MCF 10A (cell line): ENCODE results near the gene IL17RA. TPM values are rescaled to one million over a fixed set of nuclear protein-coding genes. Genes with fewer than 3 reads are reported as not detected.

Source experiments
- BruUV-seq: library from RNA; stranded (reverse); fragments of 400-500 nt; replicated peaks from 2 replicates; lab custom pipeline; 2021; lab: Mats Ljungman, UMichigan
- CTCF ChIA-PET: fragments of 300-600 bp; sonication (Branson Sonifier 250); formaldehyde crosslinking; extraction: SDS; loops from one replicate; lab custom pipeline; 2021; ENCODE audit warnings: antibody characterized with exemption, inconsistent platforms; lab: Yijun Ruan, JAX
- POLR2A ChIA-PET: fragments of 300-600, 350-650 bp; sonication (Branson Sonifier 250); formaldehyde crosslinking; extraction: SDS; loops from one replicate; lab custom pipeline; 2020; ENCODE audit warnings: antibody characterized with exemption, inconsistent platforms; lab: Yijun Ruan, JAX
- DNase-seq: peaks from one replicate; pipeline ENCODE4 v3.0.0-alpha.2; 2018; ENCODE audit not compliant: unreplicated experiment
- H3K27ac Mint-ChIP-seq: one replicate; pipeline ENCODE4 v1.8.0; 2022; ENCODE audit warnings: mild to moderate bottlenecking, low read depth, mixed read lengths; ENCODE audit not compliant: unreplicated experiment
- H3K27me3 Mint-ChIP-seq: one replicate; pipeline ENCODE4 v1.8.0; 2022; ENCODE audit warnings: mixed read lengths; ENCODE audit not compliant: insufficient read depth, unreplicated experiment
- H3K36me3 Mint-ChIP-seq: one replicate; pipeline ENCODE4 v1.8.0; 2022; ENCODE audit warnings: mild to moderate bottlenecking, moderate library complexity, mixed read lengths; ENCODE audit not compliant: insufficient read depth, unreplicated experiment
- H3K4me1 Mint-ChIP-seq: one replicate; pipeline ENCODE4 v1.8.0; 2022; ENCODE audit warnings: mixed read lengths; ENCODE audit not compliant: insufficient read depth, unreplicated experiment
- H3K4me3 Mint-ChIP-seq: one replicate; pipeline ENCODE4 v1.8.0; 2022; ENCODE audit warnings: mild to moderate bottlenecking, moderate library complexity, mixed read lengths; ENCODE audit not compliant: unreplicated experiment
- H3K9me3 Mint-ChIP-seq: one replicate; pipeline ENCODE4 v1.8.0; 2022; ENCODE audit warnings: mixed read lengths; ENCODE audit not compliant: unreplicated experiment
- intact Hi-C: fragments of 100-400 bp; cut with micrococcal nuclease; formaldehyde crosslinking; loops from 2 replicates; pipeline ENCODE4 v1.14.1; 2022
- total RNA-seq: library from RNA; stranded (reverse); gene quantifications from 2 replicates; pipeline ENCODE4 v1.2.3, GENCODE V29; 2022
- TF ChIP-seq, protein P1 (sequence below): fragments of 200-600 bp; IDR thresholded peaks from one replicate; pipeline ENCODE4 v1.8.0; 2022; ENCODE audit warnings: antibody characterized with exemption, mild to moderate bottlenecking; ENCODE audit not compliant: unreplicated experiment

Gene IL17RA
- total RNA-seq, 1 experiment from 2014 or later, result 11.5 TPM

DNA sequence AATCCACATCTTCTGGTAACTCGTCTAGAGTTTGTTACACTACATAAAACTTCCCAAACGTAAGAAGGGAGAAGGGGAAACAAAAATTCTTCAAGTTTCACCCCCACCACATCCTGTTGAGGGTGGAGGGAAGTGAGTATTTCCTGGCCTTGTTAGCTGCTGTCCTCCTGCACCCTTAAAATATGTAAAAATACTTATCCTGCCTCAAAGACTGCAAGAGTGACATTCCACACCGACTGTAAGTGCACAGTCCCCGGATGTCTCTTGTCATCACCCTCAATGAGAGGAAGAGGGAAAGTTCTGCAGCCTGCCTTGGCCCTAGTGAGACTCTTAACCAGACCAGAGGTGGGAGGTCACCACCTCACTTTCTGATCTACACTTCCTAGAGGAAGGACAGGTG, 33.1 kb downstream of the IL17RA start:
- Mint-ChIP-seq H3K4me1 (no peaks in the 10 kb centered on the region), H3K9me3 (no peaks in the 10 kb centered on the region), H3K27ac (no peak overlapping the region), H3K27me3 (peaks cover 25% of the 10 kb centered on the region), H3K36me3 (peaks cover 5% of the 10 kb centered on the region), H3K4me3 (no peak overlapping the region)
- no TSS peak for BruUV-seq
- ChIA-PET CTCF (interaction anchor here (2.0 kb wide), 1 partner anchor 385 kb away, joined by 4 read pairs; no protein-coding TSS in a partner anchor), POLR2A (interaction anchor here (2.0 kb wide), 1 partner anchor 9 kb away, joined by 6 read pairs; no protein-coding TSS in a partner anchor)
- DNase-seq, result no peak
- intact Hi-C loops, result no loop called here
- TF ChIP-seq, protein P1, sequence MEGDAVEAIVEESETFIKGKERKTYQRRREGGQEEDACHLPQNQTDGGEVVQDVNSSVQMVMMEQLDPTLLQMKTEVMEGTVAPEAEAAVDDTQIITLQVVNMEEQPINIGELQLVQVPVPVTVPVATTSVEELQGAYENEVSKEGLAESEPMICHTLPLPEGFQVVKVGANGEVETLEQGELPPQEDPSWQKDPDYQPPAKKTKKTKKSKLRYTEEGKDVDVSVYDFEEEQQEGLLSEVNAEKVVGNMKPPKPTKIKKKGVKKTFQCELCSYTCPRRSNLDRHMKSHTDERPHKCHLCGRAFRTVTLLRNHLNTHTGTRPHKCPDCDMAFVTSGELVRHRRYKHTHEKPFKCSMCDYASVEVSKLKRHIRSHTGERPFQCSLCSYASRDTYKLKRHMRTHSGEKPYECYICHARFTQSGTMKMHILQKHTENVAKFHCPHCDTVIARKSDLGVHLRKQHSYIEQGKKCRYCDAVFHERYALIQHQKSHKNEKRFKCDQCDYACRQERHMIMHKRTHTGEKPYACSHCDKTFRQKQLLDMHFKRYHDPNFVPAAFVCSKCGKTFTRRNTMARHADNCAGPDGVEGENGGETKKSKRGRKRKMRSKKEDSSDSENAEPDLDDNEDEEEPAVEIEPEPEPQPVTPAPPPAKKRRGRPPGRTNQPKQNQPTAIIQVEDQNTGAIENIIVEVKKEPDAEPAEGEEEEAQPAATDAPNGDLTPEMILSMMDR, result no peak

DNA sequence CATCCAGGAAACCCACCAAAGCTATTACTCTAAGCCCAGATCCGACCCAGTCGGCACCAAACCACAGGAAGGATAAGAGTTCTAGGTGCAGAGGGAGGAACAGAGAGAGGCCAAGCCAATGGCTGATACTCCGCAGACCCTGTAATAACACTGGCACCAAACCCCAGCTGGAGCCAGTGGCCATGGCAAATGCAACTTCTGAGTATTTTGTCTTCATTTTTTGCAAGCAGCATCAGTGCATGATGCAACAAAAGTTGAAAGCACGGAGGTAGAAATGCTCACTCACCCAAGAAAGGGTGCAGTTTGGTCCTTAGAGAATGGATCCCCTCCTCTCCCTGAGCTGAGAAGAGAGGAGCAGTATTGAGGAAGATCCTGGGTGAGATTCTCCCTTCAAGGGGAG, 33.5 kb downstream of the IL17RA start:
- H3K27ac Mint-ChIP-seq, result no peak overlapping the region
- intact Hi-C loops, result no loop called here
- H3K9me3 Mint-ChIP-seq, result no peaks in the 10 kb centered on the region
- BruUV-seq, result no TSS peak
- DNase-seq, result no peak
- ChIA-PET CTCF (interaction anchor here (2.0 kb wide), 1 partner anchor 384 kb away, joined by 4 read pairs; no protein-coding TSS in a partner anchor), POLR2A (no interaction called here)
- no peaks in the 10 kb centered on the region for H3K4me1 Mint-ChIP-seq
- H3K4me3 Mint-ChIP-seq, result no peak overlapping the region
- H3K27me3 Mint-ChIP-seq, result peaks cover 25% of the 10 kb centered on the region
- peaks cover 1% of the 10 kb centered on the region for H3K36me3 Mint-ChIP-seq
- TF ChIP-seq, protein P1, result no peak

DNA sequence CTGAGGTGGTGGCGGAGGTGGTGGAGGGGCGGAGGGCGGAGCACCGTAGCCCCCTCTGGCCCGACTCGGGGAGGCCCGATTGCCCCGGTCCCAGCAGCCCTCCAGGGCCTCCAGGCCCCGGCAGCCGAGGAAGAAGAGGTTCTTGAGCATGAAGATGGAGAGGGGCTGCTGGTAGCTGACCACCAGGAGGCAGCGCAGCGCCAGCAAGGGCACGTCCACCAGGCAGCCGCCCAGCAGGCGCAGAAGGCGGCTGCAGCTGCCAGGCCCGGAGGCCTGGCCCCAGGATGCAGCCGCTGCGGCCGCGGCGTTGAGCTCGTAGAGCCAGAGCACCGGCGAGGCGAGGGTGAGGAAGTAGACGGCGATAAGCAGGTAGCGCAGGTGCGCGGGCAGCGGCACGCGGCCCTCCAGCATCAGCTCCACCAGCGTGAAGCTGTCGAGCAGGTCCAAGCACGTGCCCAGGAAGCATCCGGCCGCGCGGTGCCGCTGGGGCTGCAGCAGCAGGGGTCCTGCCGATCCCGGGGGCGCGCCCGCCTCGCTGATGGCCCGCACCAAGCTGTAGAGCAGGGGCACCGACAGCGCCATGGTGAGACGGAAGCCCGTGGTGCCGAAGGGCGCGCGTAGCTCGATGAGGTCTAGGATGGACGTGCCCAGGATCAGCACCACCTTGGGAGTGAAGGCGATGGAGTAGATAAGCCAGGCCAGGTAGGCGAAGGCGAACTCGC, 34.8 kb downstream of the IL17RA start:
- no peaks in the 10 kb centered on the region for H3K9me3 Mint-ChIP-seq
- ChIA-PET POLR2A (no interaction called here), CTCF (interaction anchor here (1.1 to 2.0 kb wide), 2 partner anchors 19 to 383 kb away, joined by 3 to 4 read pairs; no protein-coding TSS in a partner anchor)
- no peak for DNase-seq
- intact Hi-C loops, result no loop called here
- BruUV-seq, result no TSS peak
- no peak overlapping the region for H3K27ac Mint-ChIP-seq
- H3K4me1 Mint-ChIP-seq, result no peaks in the 10 kb centered on the region
- TF ChIP-seq, protein P1, result peak; percentile 15
- H3K4me3 Mint-ChIP-seq, result no peak overlapping the region
- peaks cover 25% of the 10 kb centered on the region for H3K27me3 Mint-ChIP-seq
- no peaks in the 10 kb centered on the region for H3K36me3 Mint-ChIP-seq

DNA sequence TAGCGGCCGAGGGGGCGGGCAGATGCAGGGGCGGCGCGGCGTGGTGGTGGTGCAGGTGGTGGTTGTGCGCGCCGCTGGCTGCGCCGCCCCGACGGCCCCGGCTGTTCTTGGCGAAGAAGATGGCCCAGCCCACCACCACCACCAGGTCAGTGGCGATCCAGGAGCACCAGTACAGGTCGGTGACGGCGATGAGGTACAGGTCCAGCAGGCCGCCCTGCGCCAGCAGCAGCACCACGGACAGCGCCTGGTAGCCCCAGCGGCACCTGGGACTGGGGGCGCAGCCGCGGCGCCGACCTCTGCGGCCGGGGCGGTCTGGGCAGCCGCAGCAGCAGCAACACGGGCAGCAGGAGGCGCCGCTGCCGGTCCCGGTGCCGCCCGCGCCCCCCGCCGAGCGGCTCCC, 35.5 kb downstream of the IL17RA start:
- intact Hi-C loops, result no loop called here
- H3K27me3 Mint-ChIP-seq, result peaks cover 25% of the 10 kb centered on the region
- no peaks in the 10 kb centered on the region for H3K4me1 Mint-ChIP-seq
- no peak overlapping the region for H3K27ac Mint-ChIP-seq
- ChIA-PET POLR2A (no interaction called here), CTCF (interaction anchor here (1.1 kb wide), 1 partner anchor 18 kb away, joined by 3 read pairs; no protein-coding TSS in a partner anchor)
- no peaks in the 10 kb centered on the region for H3K36me3 Mint-ChIP-seq
- no TSS peak for BruUV-seq
- TF ChIP-seq, protein P1, result no peak
- no peak for DNase-seq
- no peak overlapping the region for H3K4me3 Mint-ChIP-seq
- H3K9me3 Mint-ChIP-seq, result no peaks in the 10 kb centered on the region
